Measurements from ENCODE around the gene POLR3B. TPM values are rescaled to one million over a fixed set of nuclear protein-coding genes. Genes with fewer than 3 reads are reported as not detected.
"Not testable (repeated sequence)": the region's sequence is repeated elsewhere in the genome, so short reads cannot be mapped to it uniquely, and the experiment has no call there.

POLR3B gene
- polyA plus RNA-seq, 1 experiment: 6.4 TPM

- no peak overlapping the region for H3K4me3 ChIP-seq (ENCODE audit: low read depth, low read length)
- ChIA-PET POLR2A (no interaction called here), CTCF (interaction anchor here (0.6 to 1.3 kb wide), 3 partner anchors 13 to 555 kb away, joined by 3 to 4 read pairs (median 3); no protein-coding TSS in a partner anchor)
- H3K27me3 ChIP-seq (ENCODE audit: control insufficient read depth, insufficient read depth, low read length): no peaks in the 10 kb centered on the region
- no peak for DNase-seq (ENCODE audit: low read depth)
- H3K36me3 ChIP-seq (ENCODE audit: control insufficient read depth, insufficient read depth, low read length): no peaks in the 10 kb centered on the region
- TF ChIP-seq CTCF (IDR thresholded peaks at IDR 0.05; ENCODE audit: insufficient read depth, low read depth, low read length): no peak
These were observed 6.7 kb downstream of the POLR3B start for GRCh38 chr12:106364261-106364660.

- POLR2A ChIA-PET: interaction anchor here (0.6 kb wide), 1 partner anchor 655 kb away, joined by 4 read pairs; no protein-coding TSS in a partner anchor
- H3K4me3 ChIP-seq (ENCODE audit: low read depth, low read length): no peak overlapping the region
- H3K36me3 ChIP-seq (ENCODE audit: control insufficient read depth, insufficient read depth, low read length): no peaks in the 10 kb centered on the region
- H3K27me3 ChIP-seq (ENCODE audit: control insufficient read depth, insufficient read depth, low read length): no peaks in the 10 kb centered on the region
- DNase-seq (ENCODE audit: low read depth): peak; percentile 68
- TF ChIP-seq CTCF (IDR thresholded peaks at IDR 0.05; ENCODE audit: insufficient read depth, low read depth, low read length): no peak
- CTCF ChIA-PET: interaction anchor here (0.5 to 1.7 kb wide), 2 partner anchors 11 to 722 kb away, joined by 4 to 7 read pairs; no protein-coding TSS in a partner anchor
These were observed 12.2 kb downstream of the POLR3B start for GRCh38 chr12:106369624-106370346.

DNA sequence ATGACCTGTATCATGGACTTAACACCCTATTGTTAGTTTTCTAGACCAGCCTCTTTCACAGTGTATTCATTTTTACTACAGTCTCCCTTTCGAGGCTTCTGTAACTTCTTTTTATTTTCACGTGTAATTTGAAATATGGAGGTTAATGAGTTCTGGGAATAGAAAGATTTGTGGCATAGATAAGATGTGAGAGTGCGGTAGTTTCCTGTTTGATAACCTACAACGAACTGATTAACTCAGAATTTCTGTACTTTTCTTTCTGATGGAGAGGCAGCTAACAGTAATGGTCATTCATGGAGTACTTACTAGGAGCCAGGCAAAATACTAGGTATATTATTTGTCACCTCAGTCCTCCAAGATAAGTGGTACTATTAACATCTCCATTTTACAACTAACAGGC, 21.2 kb downstream of the POLR3B start:
- POLR2A ChIA-PET: no interaction called here
- CTCF ChIA-PET: interaction anchor here (1.4 to 2.7 kb wide), 2 partner anchors 21 to 540 kb away, joined by 6 to 7 read pairs; partner anchors contain the start of gene POLR3B
- Histone ChIP-seq H3K36me3 (ENCODE audit: control insufficient read depth, insufficient read depth, low read length) (peaks cover 4% of the 10 kb centered on the region), H3K4me3 (ENCODE audit: low read depth, low read length) (no peak overlapping the region), H3K27me3 (ENCODE audit: control insufficient read depth, insufficient read depth, low read length) (no peaks in the 10 kb centered on the region)
- no peak for DNase-seq (ENCODE audit: low read depth)
- TF ChIP-seq CTCF (IDR thresholded peaks at IDR 0.05; ENCODE audit: insufficient read depth, low read depth, low read length): no peak

DNA sequence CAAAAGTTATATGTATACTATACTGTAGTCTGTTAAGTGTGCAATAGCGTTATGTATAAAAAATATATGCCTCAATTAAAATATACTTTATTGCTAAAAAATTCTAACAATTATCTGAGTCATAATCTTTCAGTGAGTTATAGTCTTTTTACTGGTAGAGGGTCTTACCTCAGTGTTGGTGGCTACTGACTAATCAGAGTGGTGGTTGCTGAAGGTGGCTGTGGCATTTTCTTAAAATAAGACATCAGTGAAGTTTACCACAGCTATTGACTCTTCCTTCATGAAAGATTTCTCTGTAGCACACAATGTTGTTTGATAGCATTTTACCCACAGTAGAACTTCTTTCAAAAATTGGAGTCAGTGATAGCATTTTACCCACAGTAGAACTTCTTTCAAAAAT, 23.4 kb downstream of the POLR3B start:
- POLR2A ChIA-PET: no interaction called here
- no peak overlapping the region for H3K4me3 ChIP-seq (ENCODE audit: low read depth, low read length)
- no peak for TF ChIP-seq CTCF (IDR thresholded peaks at IDR 0.05; ENCODE audit: insufficient read depth, low read depth, low read length)
- H3K27me3 ChIP-seq (ENCODE audit: control insufficient read depth, insufficient read depth, low read length): no peaks in the 10 kb centered on the region
- peaks cover 4% of the 10 kb centered on the region for H3K36me3 ChIP-seq (ENCODE audit: control insufficient read depth, insufficient read depth, low read length)
- CTCF ChIA-PET: interaction anchor here (0.9 to 1.4 kb wide), 3 partner anchors 15 to 83 kb away, joined by 3 read pairs; partner anchors contain the start of gene POLR3B
- DNase-seq (ENCODE audit: low read depth): no peak

GRCh38 chr12:106381866-106382265, 24.3 kb downstream of the POLR3B start:
- POLR2A ChIA-PET; H3K27me3 ChIP-seq (ENCODE audit: control insufficient read depth, insufficient read depth, low read length); CTCF ChIA-PET; DNase-seq (ENCODE audit: low read depth); H3K4me3 ChIP-seq (ENCODE audit: low read depth, low read length); H3K36me3 ChIP-seq (ENCODE audit: control insufficient read depth, insufficient read depth, low read length): not testable (repeated sequence)

Measured in BJ (cell line).